ENCODE data around the gene VCP. TPM values are rescaled to one million over a fixed set of nuclear protein-coding genes. Genes with fewer than 3 reads are reported as not detected.

The VCP gene
- total RNA-seq, 3 donors from 2014 or later (not counting 1 experiment from before 2014, with no cell fraction given), result 303 to 338 (median 322) TPM

GRCh38 chr9:35035851-35036701, 36.3 kb downstream of the VCP start:
- peak overlapping the region; percentile 3 for H3K4me3 ChIP-seq (ENCODE audit: low read length)
- no peaks in the 10 kb centered on the region for H3K27me3 Mint-ChIP-seq (ENCODE audit: low read depth in 2 of 2)
- peaks cover 10% of the 10 kb centered on the region for H3K4me1 ChIP-seq (ENCODE audit: control insufficient read depth, insufficient read depth, low read length)
- H3K27ac Mint-ChIP-seq, result peak overlapping the region in 1 of 2 donors; percentile 21
- no peak overlapping the region for H3K27ac ChIP-seq (ENCODE audit: low read length)
- H3K9me3 ChIP-seq (ENCODE audit: control insufficient read depth, insufficient read depth, low read length), result no peaks in the 10 kb centered on the region
- H3K4me3 Mint-ChIP-seq, result peak overlapping the region; percentile 58
- peak; percentile 40 to 73 (median 73) for ATAC-seq
- H3K36me3 ChIP-seq (ENCODE audit: control insufficient read depth, insufficient read depth, low read length), result no peaks in the 10 kb centered on the region
- 63% methylated on average over 48 of the region's 48 CpGs for WGBS (ENCODE audit: insufficient coverage)
- no peaks in the 10 kb centered on the region for H3K9me3 Mint-ChIP-seq
- no peaks in the 10 kb centered on the region for H3K27me3 ChIP-seq (ENCODE audit: control insufficient read depth, insufficient read depth, low read length)
- TF ChIP-seq CTCF (IDR thresholded peaks at IDR 0.05), result no peak
- intact Hi-C loops (cut with micrococcal nuclease), result no loop called here
- no peaks in the 10 kb centered on the region for H3K36me3 Mint-ChIP-seq
- peaks cover 0 to 11% of the 10 kb centered on the region in 2 donors for H3K4me1 Mint-ChIP-seq
- DNase-seq, result peak in 1 of 2 donors; percentile 62

- no peak overlapping the region for H3K27ac Mint-ChIP-seq
- WGBS (ENCODE audit: insufficient coverage), result 98% methylated on average over 2 of the region's 2 CpGs
- H3K27me3 Mint-ChIP-seq (ENCODE audit: low read depth in 2 of 2), result no peaks in the 10 kb centered on the region
- H3K36me3 Mint-ChIP-seq, result no peaks in the 10 kb centered on the region
- peaks cover 0 to 11% of the 10 kb centered on the region in 2 donors for H3K4me1 Mint-ChIP-seq
- Histone ChIP-seq H3K36me3 (ENCODE audit: control insufficient read depth, insufficient read depth, low read length) (no peaks in the 10 kb centered on the region), H3K4me1 (ENCODE audit: control insufficient read depth, insufficient read depth, low read length) (peaks cover 10% of the 10 kb centered on the region), H3K27me3 (ENCODE audit: control insufficient read depth, insufficient read depth, low read length) (no peaks in the 10 kb centered on the region), H3K27ac (ENCODE audit: low read length) (no peak overlapping the region), H3K9me3 (ENCODE audit: control insufficient read depth, insufficient read depth, low read length) (no peaks in the 10 kb centered on the region), H3K4me3 (ENCODE audit: low read length) (no peak overlapping the region)
- H3K9me3 Mint-ChIP-seq, result no peaks in the 10 kb centered on the region
- TF ChIP-seq CTCF (IDR thresholded peaks at IDR 0.05), result no peak
- ATAC-seq (no peak), DNase-seq (no peak)
- H3K4me3 Mint-ChIP-seq, result no peak overlapping the region
- intact Hi-C loops (cut with micrococcal nuclease), result no loop called here
Observed at GRCh38 chr9:35033101-35033500, 39.3 kb downstream of the VCP start.

- H3K9me3 ChIP-seq (ENCODE audit: control insufficient read depth, insufficient read depth, low read length), result no peaks in the 10 kb centered on the region
- no peak for DNase-seq
- no peak overlapping the region for H3K27ac Mint-ChIP-seq
- H3K27ac ChIP-seq (ENCODE audit: low read length), result no peak overlapping the region
- intact Hi-C loops (cut with micrococcal nuclease), result no loop called here
- no peak for ATAC-seq
- no peaks in the 10 kb centered on the region for H3K36me3 ChIP-seq (ENCODE audit: control insufficient read depth, insufficient read depth, low read length)
- no peaks in the 10 kb centered on the region for H3K4me1 ChIP-seq (ENCODE audit: control insufficient read depth, insufficient read depth, low read length)
- H3K9me3 Mint-ChIP-seq, result no peaks in the 10 kb centered on the region
- no peaks in the 10 kb centered on the region for H3K4me1 Mint-ChIP-seq
- WGBS (ENCODE audit: insufficient coverage), result 67% methylated on average over 1 of the region's 2 CpGs
- no peaks in the 10 kb centered on the region for H3K27me3 ChIP-seq (ENCODE audit: control insufficient read depth, insufficient read depth, low read length)
- H3K4me3 Mint-ChIP-seq, result no peak overlapping the region
- TF ChIP-seq CTCF (IDR thresholded peaks at IDR 0.05), result no peak
- no peaks in the 10 kb centered on the region for H3K36me3 Mint-ChIP-seq
- H3K4me3 ChIP-seq (ENCODE audit: low read length), result no peak overlapping the region
- H3K27me3 Mint-ChIP-seq (ENCODE audit: low read depth in 2 of 2), result no peaks in the 10 kb centered on the region
Observed at GRCh38 chr9:35029852-35030251, 42.6 kb downstream of the VCP start.
